Activated T-cell treated with anti-CD3 and anti-CD28 coated beads, Interleukin-2, amount 50 U/mL, for 48 hours (primary cell): Measurements from ENCODE around the gene GRM5.

Experiments used
- DNase-seq, 2 experiments: peaks; one replicate each; pipeline ENCODE4 v3.0.0-alpha.2; 2020

Gene GRM5

GRCh38 chr11:88692306-88693086, 373.3 kb downstream of the GRM5 start:
- DNase-seq: no peak

- DNase-seq: no peak
These were observed 376.1 kb downstream of the GRM5 start for GRCh38 chr11:88689548-88690240.

DNA sequence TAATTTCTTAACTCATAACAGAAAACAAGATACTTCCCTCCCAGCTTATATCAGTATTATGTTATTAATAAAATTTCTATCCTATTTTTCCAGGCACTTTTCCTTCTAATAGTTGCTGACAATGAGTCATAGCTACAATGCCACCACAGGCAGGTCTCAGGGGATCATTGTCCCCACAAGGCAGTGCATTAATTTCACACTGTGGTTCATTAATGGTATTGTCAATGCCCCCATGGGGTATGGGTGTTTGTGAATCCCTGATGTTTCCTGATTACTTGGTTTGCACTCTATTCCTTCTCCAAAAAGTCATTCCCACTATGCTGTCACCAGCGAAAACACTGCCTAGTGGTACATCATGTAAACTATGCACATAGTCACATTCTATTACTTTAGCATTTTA, 382.8 kb downstream of the GRM5 start:
- no peak for DNase-seq

DNA sequence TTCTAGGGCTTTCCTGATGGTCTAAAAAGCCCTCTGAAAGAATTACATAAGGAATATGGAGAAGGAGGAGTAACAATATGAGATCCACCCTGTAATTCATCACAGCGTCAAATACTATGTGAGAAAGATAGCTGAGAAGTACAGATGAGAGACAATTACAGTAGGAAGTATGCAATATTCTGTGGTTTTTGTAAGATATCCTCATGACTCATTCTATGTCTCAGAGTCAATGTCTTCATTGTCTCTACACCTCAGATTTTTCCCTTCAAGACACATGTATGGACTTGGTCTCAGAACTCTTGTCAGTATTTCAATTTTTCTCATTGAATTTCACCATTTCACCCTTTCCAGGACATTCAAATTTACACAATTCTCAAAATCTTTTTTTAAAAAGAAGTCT, 385.0 kb downstream of the GRM5 start:
- DNase-seq: no peak

- no peak for DNase-seq
These were observed 399.4 kb downstream of the GRM5 start for GRCh38 chr11:88666364-88666763.

GRCh38 chr11:88657076-88657738, 408.6 kb downstream of the GRM5 start:
- DNase-seq: no peak

DNA sequence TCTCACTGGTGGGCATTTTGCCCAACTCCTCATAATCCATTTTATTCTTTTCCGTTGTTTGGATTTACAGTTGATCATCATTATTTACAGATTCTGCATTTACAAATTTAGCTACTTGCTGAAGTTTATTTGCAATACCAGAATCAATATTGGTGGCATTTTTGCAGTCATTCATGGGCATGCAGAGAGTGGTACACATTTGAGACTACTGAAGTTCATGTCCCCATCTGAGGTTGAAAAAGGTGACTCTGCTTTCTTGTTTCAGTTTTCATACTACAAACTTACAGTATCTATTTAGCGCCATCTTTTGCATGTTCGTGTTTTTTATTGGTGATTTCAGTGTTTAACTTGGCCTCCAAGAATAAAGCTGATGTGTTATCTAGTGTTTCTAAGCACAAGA, 409.5 kb downstream of the GRM5 start:
- no peak for DNase-seq

GRCh38 chr11:88655656-88656055, 410.1 kb downstream of the GRM5 start:
- DNase-seq: no peak

DNA sequence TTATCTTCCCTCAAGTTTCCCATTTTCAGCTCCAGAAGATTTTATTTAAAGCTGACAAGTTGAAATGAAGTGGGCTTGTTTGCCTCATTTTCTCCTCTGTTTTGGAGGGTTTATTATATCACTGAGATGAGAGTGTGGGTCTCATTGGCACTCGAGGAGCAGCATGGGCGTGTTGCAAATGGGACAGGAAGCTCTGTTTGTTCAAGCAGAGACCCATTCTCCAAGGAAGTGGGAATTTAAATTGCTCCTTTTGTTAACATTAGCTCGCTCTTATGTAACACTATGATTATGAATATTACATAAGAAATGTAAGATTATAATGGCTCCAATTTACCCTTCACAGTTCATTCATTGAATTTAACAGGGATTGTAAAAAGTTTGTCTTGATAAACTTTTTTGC, 410.6 kb downstream of the GRM5 start:
- DNase-seq: no peak

- DNase-seq: no peak
These were observed 414.2 kb downstream of the GRM5 start for GRCh38 chr11:88651556-88651955.

DNA sequence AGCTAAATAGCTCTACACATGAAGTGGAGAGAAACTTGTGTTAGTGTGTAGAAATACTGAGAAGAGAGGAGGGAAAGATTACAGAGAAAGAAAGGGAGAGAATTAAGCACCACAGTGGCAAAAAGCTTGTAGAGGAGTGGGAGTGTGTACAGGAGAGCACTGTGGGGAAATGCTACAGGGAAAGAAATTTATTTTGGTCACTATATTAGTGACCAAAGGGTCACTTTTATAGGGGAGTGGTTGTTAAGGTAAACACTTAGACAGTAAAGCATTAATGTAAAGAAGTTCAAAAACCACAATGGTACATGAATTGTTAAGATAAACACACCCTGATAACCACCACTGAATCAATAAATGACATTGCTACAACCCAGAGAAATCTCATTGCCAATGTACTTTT, 421.1 kb downstream of the GRM5 start:
- DNase-seq: no peak

DNA sequence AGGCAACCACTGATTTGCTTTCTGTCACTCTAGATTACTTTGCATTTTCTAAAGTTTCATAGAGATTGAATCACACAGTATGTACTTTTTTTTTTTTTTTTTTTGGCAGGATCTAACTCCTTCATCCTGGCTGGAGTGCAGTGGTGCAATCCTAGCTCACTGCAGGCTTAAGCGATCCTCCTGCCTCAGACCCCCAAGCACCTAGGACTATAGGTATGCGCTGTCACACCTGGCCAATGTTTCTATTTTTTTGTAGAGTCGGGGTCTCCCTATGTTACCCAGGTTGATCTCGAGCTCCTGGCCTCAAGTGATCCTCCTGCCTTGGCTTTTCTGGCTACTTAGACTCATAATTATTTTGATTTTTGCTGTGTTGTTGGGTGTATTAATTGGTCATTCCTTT, 433.6 kb downstream of the GRM5 start:
- no peak for DNase-seq

- no peak for DNase-seq
These were observed 434.3 kb downstream of the GRM5 start for GRCh38 chr11:88631497-88631896.

GRCh38 chr11:88629496-88629895, 436.3 kb downstream of the GRM5 start:
- DNase-seq: no peak

DNA sequence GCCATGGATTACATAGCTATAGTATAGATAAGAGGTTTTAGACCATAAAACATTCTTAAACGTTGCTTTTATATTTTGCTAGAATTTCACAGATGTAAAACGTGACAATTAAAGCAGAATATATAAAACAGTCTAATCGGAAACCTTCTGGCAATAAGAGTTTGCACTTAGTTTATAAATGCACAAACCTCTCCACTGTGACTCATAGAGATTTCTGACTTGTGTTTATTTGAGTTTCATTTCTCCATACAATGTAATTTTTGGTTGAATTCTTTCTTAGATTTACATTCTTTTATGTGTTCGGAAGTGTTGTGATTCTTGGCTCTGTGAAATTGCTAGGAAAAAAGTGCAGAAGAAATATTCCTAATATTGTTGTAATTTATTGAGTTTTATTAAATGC, 439.6 kb downstream of the GRM5 start:
- no peak for DNase-seq

DNA sequence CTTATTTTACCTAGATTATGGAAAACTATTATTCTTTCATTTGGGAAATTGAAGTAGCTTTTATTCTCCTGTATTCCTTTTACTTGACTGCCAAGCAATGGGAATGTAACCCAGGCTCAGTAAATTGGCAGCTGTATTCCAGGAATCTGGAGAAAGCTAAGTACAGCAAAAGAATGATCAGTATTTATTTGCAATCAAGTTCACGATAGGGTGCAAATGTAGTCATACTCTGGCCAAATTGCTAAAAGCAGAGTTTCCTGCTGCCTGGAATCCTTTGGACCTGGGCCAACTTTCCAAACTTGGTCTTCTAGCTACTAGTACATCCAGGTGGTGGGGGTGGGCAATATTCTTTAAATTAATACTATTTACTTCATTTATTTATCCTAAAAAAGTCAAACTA, 442.3 kb downstream of the GRM5 start:
- DNase-seq: no peak

- DNase-seq: no peak
These were observed 445.1 kb downstream of the GRM5 start for GRCh38 chr11:88620568-88621130.

DNA sequence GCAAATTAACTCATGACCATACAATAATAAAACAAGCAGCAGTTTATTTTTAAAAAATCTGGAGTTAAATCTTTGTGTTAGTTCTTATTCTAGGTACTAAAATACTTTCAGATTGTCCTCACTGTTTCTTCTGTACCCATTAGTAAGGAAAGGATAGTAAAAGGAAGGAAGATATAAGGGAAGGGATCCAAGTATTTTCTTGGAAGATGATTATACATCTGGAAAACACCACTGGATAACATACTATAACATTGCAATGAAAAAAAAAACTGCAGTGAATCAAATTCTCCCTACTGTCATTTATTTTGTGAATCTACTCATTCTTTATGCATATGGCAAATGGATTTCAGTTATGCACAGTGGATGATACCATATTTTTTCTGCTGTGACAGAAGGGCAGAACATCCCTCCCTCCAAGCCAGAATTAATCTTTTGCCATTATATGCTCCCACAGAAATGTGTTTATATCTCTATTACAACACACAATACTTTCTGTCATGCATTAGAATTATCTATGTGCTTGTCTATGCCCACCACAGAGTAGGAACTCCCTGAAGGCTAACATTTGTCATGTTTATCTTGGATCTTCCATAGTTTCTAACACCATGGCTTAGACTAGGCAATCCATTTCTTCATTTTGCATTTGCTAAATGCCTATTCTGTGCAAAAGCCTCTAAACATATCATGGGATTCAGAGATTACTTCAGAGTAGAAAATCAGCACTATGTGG, 446.0 kb downstream of the GRM5 start:
- DNase-seq: no peak

GRCh38 chr11:88619071-88619425, 446.7 kb downstream of the GRM5 start:
- no peak for DNase-seq

GRCh38 chr11:88618327-88619070, 447.3 kb downstream of the GRM5 start:
- DNase-seq: no peak

GRCh38 chr11:88617226-88617625, 448.6 kb downstream of the GRM5 start:
- DNase-seq: no peak

DNA sequence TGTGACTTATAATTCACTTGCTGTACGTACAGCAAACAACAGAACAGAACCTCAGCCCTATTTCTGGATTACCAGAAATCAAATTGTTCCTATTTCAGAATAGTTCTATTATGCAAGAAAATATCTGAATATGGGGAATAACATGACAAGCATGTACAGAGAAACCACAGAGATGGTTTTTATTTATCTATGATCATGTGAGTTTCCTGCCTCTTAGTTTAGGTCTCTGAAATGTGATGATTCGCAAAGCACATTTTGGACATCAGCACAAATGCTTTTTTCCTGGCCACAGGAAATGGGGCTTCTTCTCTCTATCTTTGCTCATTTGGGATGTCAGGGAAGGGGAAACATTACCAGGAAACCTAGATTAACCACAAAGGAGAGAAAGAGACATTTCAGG, 461.5 kb downstream of the GRM5 start:
- no peak for DNase-seq
